Measurements from ENCODE around the gene PPM1H. TPM values are rescaled to one million over a fixed set of nuclear protein-coding genes. Genes with fewer than 3 reads are reported as not detected.

The PPM1H gene
- total RNA-seq, 2 experiments from 2014 or later, result 0.07 TPM; not detected in 1

GRCh38 chr12:62843716-62844115 lies 91.2 kb downstream of the PPM1H start:
- no peak overlapping the region for H3K4me3 Mint-ChIP-seq

DNA sequence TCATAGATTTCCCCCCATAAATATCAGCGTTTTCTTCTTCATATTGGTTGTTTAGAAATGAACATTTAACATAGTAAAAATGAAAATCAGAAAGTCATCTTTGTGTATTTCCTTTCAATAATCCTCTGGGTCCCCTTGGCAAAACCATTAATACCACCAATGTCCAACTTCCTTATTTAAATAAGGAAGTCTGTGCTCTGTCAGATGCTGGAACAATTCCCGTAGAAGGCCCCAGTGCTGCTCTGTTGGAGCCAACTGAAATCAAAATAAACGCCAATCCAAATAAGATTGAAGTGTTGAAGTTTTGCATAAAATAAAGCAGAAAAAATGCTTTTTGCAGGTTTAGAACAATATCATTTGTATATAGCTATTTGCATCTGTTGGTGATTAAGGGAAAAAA lies 93.1 kb downstream of the PPM1H start:
- Mint-ChIP-seq H3K9me3 (no peaks in the 10 kb centered on the region), H3K27ac (no peak overlapping the region), H3K36me3 (ENCODE audit: low read depth) (no peaks in the 10 kb centered on the region), H3K4me3 (no peak overlapping the region), H3K27me3 (peaks cover 1% of the 10 kb centered on the region), H3K4me1 (ENCODE audit: low read depth) (no peaks in the 10 kb centered on the region)
- ChIA-PET CTCF (no interaction called here), POLR2A (no interaction called here)
- ATAC-seq, result no peak
- TF ChIP-seq, protein P1, sequence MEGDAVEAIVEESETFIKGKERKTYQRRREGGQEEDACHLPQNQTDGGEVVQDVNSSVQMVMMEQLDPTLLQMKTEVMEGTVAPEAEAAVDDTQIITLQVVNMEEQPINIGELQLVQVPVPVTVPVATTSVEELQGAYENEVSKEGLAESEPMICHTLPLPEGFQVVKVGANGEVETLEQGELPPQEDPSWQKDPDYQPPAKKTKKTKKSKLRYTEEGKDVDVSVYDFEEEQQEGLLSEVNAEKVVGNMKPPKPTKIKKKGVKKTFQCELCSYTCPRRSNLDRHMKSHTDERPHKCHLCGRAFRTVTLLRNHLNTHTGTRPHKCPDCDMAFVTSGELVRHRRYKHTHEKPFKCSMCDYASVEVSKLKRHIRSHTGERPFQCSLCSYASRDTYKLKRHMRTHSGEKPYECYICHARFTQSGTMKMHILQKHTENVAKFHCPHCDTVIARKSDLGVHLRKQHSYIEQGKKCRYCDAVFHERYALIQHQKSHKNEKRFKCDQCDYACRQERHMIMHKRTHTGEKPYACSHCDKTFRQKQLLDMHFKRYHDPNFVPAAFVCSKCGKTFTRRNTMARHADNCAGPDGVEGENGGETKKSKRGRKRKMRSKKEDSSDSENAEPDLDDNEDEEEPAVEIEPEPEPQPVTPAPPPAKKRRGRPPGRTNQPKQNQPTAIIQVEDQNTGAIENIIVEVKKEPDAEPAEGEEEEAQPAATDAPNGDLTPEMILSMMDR (IDR thresholded peaks at IDR 0.05), result no peak
- DNase-seq, result no peak
- intact Hi-C loops (cut with micrococcal nuclease), result no loop called here

More at GRCh38 chr12:62843716-62844115, 91.2 kb downstream of the PPM1H start:
- Mint-ChIP-seq H3K27me3 (peaks cover 4% of the 10 kb centered on the region), H3K4me1 (ENCODE audit: low read depth) (peaks cover 2% of the 10 kb centered on the region), H3K36me3 (ENCODE audit: low read depth) (no peaks in the 10 kb centered on the region), H3K9me3 (no peaks in the 10 kb centered on the region), H3K27ac (no peak overlapping the region)
- ChIA-PET CTCF (interaction anchor here (1.7 kb wide), 1 partner anchor 10 kb away, joined by 5 read pairs; no protein-coding TSS in a partner anchor), POLR2A (no interaction called here)
- ATAC-seq (no peak), DNase-seq (no peak)
- intact Hi-C loops (cut with micrococcal nuclease), result no loop called here
- TF ChIP-seq, protein P1 (IDR thresholded peaks at IDR 0.05), result no peak

GRCh38 chr12:62840806-62841205 lies 94.1 kb downstream of the PPM1H start:
- Mint-ChIP-seq H3K36me3 (ENCODE audit: low read depth) (no peaks in the 10 kb centered on the region), H3K4me3 (no peak overlapping the region), H3K4me1 (ENCODE audit: low read depth) (no peaks in the 10 kb centered on the region), H3K27ac (no peak overlapping the region), H3K9me3 (no peaks in the 10 kb centered on the region), H3K27me3 (no peaks in the 10 kb centered on the region)
- CTCF ChIA-PET, result no interaction called here
- POLR2A ChIA-PET, result no interaction called here
- intact Hi-C loops (cut with micrococcal nuclease), result no loop called here
- DNase-seq (no peak), ATAC-seq (no peak)
- TF ChIP-seq, protein P1 (IDR thresholded peaks at IDR 0.05), result no peak

DNA sequence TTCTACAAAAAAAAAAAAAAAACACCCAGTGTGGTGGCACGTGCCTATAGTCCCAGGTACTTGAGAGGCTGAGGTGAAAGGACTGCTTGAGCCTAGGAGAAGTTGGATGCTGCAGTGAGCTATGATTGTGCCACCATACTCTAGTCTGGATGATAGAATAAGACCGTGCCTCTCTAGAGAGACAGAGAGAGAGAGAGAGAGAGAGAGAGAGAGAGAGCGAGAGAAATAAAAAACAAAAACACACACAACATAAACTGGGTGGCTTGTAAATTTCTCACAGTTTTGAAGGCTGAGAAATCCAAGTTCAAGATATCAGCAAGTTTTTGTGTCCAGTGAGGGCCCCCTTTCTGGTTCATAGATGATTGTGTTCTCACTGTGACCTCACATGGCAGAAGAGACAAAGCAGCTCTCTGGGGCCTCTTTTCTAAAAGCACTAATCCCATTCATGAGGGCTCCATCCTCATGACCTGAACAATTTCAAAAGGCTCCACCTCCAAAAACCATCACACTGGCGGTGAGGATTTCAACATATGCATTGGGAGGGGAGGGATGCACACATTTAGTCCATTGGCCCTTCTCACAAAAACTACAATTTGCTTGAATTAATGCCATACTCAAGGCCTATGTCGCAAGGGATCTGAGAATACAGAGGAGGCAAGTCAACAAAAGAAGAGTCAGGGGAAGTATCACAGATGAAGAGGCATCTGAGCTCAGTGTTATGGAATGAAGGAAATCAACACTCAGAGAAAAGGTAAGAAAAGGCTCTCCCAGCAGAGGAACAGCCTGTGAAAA lies 94.9 kb downstream of the PPM1H start:
- no peak for DNase-seq
- Mint-ChIP-seq H3K27ac (no peak overlapping the region), H3K36me3 (ENCODE audit: low read depth) (no peaks in the 10 kb centered on the region), H3K27me3 (no peaks in the 10 kb centered on the region), H3K9me3 (no peaks in the 10 kb centered on the region), H3K4me3 (no peak overlapping the region), H3K4me1 (ENCODE audit: low read depth) (no peaks in the 10 kb centered on the region)
- intact Hi-C loops (cut with micrococcal nuclease), result no loop called here
- TF ChIP-seq, protein P1 (IDR thresholded peaks at IDR 0.05), result no peak
- ATAC-seq, result no peak
- ChIA-PET POLR2A (no interaction called here), CTCF (no interaction called here)

- intact Hi-C loops (cut with micrococcal nuclease), result no loop called here
- ChIA-PET POLR2A (no interaction called here), CTCF (interaction anchor here (0.7 to 1.6 kb wide), 2 partner anchors 22 to 31 kb away, joined by 3 to 6 read pairs; no protein-coding TSS in a partner anchor)
- Mint-ChIP-seq H3K27me3 (no peaks in the 10 kb centered on the region), H3K27ac (no peak overlapping the region), H3K4me3 (no peak overlapping the region), H3K4me1 (ENCODE audit: low read depth) (no peaks in the 10 kb centered on the region), H3K36me3 (ENCODE audit: low read depth) (no peaks in the 10 kb centered on the region), H3K9me3 (no peaks in the 10 kb centered on the region)
- TF ChIP-seq, protein P1 (IDR thresholded peaks at IDR 0.05), result no peak
- ATAC-seq (no peak), DNase-seq (no peak)
These were observed 99.9 kb downstream of the PPM1H start for GRCh38 chr12:62834971-62835547.

Data from activated CD8-positive, alpha-beta T cell treated with anti-CD3 and anti-CD28 coated beads for 36 hours (primary cell).